Calu3 (cell line): ENCODE measurements around the gene LOXL3. TPM values are rescaled to one million over a fixed set of nuclear protein-coding genes. Genes with fewer than 3 reads are reported as not detected.
A peak's percentile ranks its signal among the peaks of the same experiment; 100 is the strongest.
"Not testable (repeated sequence)": the region's sequence is repeated elsewhere in the genome, so short reads cannot be mapped to it uniquely, and the experiment has no call there.

Experiments used
- BruUV-seq: library from RNA; stranded (reverse); fragments of 400-500 nt; replicated peaks from 2 replicates; lab custom pipeline; 2021; lab: Mats Ljungman, UMichigan
- CTCF ChIA-PET: fragments of 300-600 bp; sonication (Branson Sonifier 250); formaldehyde crosslinking; loops from one replicate; lab custom pipeline; 2022; ENCODE audit warnings: antibody characterized with exemption; lab: Charles Lee
- DNase-seq: peaks from one replicate; pipeline ENCODE4 v3.0.0; 2022
- H3K27ac Mint-ChIP-seq: one replicate; pipeline ENCODE4 v1.8.0; 2022; ENCODE audit warnings: mixed read lengths; ENCODE audit not compliant: unreplicated experiment
- H3K27me3 Mint-ChIP-seq: one replicate; pipeline ENCODE4 v1.8.0; 2022; ENCODE audit warnings: mixed read lengths; ENCODE audit not compliant: unreplicated experiment
- H3K36me3 Mint-ChIP-seq: one replicate; pipeline ENCODE4 v1.8.0; 2022; ENCODE audit warnings: mild to moderate bottlenecking, moderate library complexity, mixed read lengths; ENCODE audit not compliant: insufficient read depth, unreplicated experiment
- H3K4me1 Mint-ChIP-seq: one replicate; pipeline ENCODE4 v1.8.0; 2022; ENCODE audit warnings: mild to moderate bottlenecking, low read depth, mixed read lengths; ENCODE audit not compliant: unreplicated experiment
- H3K4me3 Mint-ChIP-seq: one replicate; pipeline ENCODE4 v1.8.0; 2022; ENCODE audit warnings: mild to moderate bottlenecking, low read depth, moderate library complexity, mixed read lengths; ENCODE audit not compliant: unreplicated experiment
- H3K9me3 Mint-ChIP-seq: one replicate; pipeline ENCODE4 v1.8.0; 2022; ENCODE audit warnings: low read depth, mixed read lengths; ENCODE audit not compliant: unreplicated experiment
- CTCF ChIP-seq: fragments of 200-600 bp; IDR thresholded peaks from one replicate; pipeline ENCODE4 v1.8.0; 2022; ENCODE audit warnings: antibody characterized with exemption; ENCODE audit not compliant: unreplicated experiment
- intact Hi-C: fragments of 100-400 bp; cut with micrococcal nuclease; formaldehyde crosslinking; loops from one replicate; pipeline ENCODE4 v1.10.0; 2022; ENCODE audit not compliant: unreplicated experiment
- total RNA-seq: library from RNA; stranded (reverse); gene quantifications from 2 replicates; pipeline ENCODE4 v1.2.3, GENCODE V29; 2022

Gene LOXL3
- total RNA-seq, 1 experiment from 2014 or later: 1.2 TPM

- H3K27ac Mint-ChIP-seq: no peak overlapping the region
- peaks cover 16% of the 10 kb centered on the region for H3K4me1 Mint-ChIP-seq
- no peak overlapping the region for H3K4me3 Mint-ChIP-seq
- TF ChIP-seq CTCF: no peak
- H3K27me3 Mint-ChIP-seq: no peaks in the 10 kb centered on the region
- intact Hi-C loops: no loop called here
- CTCF ChIA-PET: interaction anchor here (0.6 to 1.8 kb wide), 3 partner anchors 11 to 96 kb away, joined by 3 to 6 read pairs (median 5); partner anchors contain the start of gene MRPL53
- BruUV-seq: no TSS peak
- DNase-seq: no peak
- H3K9me3 Mint-ChIP-seq: no peaks in the 10 kb centered on the region
- H3K36me3 Mint-ChIP-seq: peaks cover 11% of the 10 kb centered on the region
Measured at GRCh38 chr2:74491648-74492544, 61.8 kb downstream of the LOXL3 start.

- TF ChIP-seq CTCF: no peak
- CTCF ChIA-PET: no interaction called here
- Mint-ChIP-seq H3K4me1 (peaks cover 26% of the 10 kb centered on the region), H3K27ac (no peak overlapping the region), H3K4me3 (no peak overlapping the region), H3K9me3 (no peaks in the 10 kb centered on the region), H3K27me3 (no peaks in the 10 kb centered on the region), H3K36me3 (peaks cover 27% of the 10 kb centered on the region)
- intact Hi-C loops: no loop called here
- no TSS peak for BruUV-seq
- no peak for DNase-seq
Measured at GRCh38 chr2:74489906-74490305, 63.8 kb downstream of the LOXL3 start.

GRCh38 chr2:74488643-74489481 is 64.9 kb downstream of the LOXL3 start:
- intact Hi-C loops: no loop called here
- H3K27me3 Mint-ChIP-seq: no peaks in the 10 kb centered on the region
- H3K4me3 Mint-ChIP-seq: no peak overlapping the region
- H3K27ac Mint-ChIP-seq: peak overlapping the region; percentile 15
- H3K36me3 Mint-ChIP-seq: peaks cover 27% of the 10 kb centered on the region
- CTCF ChIA-PET: interaction anchor here (0.8 kb wide), 1 partner anchor 18 kb away, joined by 3 read pairs; the partner anchor contains the start of gene PCGF1
- TF ChIP-seq CTCF: no peak
- DNase-seq: no peak
- BruUV-seq: no TSS peak
- peaks cover 29% of the 10 kb centered on the region for H3K4me1 Mint-ChIP-seq
- no peaks in the 10 kb centered on the region for H3K9me3 Mint-ChIP-seq

GRCh38 chr2:74486141-74486540 is 67.6 kb downstream of the LOXL3 start:
- intact Hi-C loops: no loop called here
- BruUV-seq: no TSS peak
- Mint-ChIP-seq H3K27me3 (no peaks in the 10 kb centered on the region), H3K9me3 (no peaks in the 10 kb centered on the region), H3K4me1 (peaks cover 37% of the 10 kb centered on the region), H3K4me3 (no peak overlapping the region), H3K36me3 (peaks cover 37% of the 10 kb centered on the region), H3K27ac (no peak overlapping the region)
- CTCF ChIA-PET: no interaction called here
- no peak for DNase-seq
- no peak for TF ChIP-seq CTCF

- peaks cover 60% of the 10 kb centered on the region for H3K36me3 Mint-ChIP-seq
- H3K27me3 Mint-ChIP-seq, H3K9me3 Mint-ChIP-seq, DNase-seq, BruUV-seq: not testable (repeated sequence)
- intact Hi-C loops: loop anchor here (1.0 kb wide), 3 partner anchors 42 to 104 kb away; partner anchors contain the start of gene RTKN
- peak overlapping the region; percentile 85 for H3K4me3 Mint-ChIP-seq
- H3K27ac Mint-ChIP-seq: peak overlapping the region; percentile 68
- peaks cover 30% of the 10 kb centered on the region for H3K4me1 Mint-ChIP-seq
- CTCF ChIA-PET: interaction anchor here (0.7 to 1.9 kb wide), 7 partner anchors 23 to 106 kb away, joined by 3 to 11 read pairs (median 4); partner anchors contain the start of genes PCGF1 and WBP1
Measured at GRCh38 chr2:74483675-74484164, 70.0 kb downstream of the LOXL3 start.
